NCI-H524 treated with DMSO at 0.1 percent for 48 hours (cell line): ENCODE measurements around the gene ACP4.
"Not testable (repeated sequence)": the region's sequence is repeated elsewhere in the genome, so short reads cannot be mapped to it uniquely, and the experiment has no call there.

ENCODE experiments used
- DNase-seq: peaks from one replicate; lab custom pipeline; 2025; lab: John Stamatoyannopoulos, UW

The ACP4 gene, protein sequence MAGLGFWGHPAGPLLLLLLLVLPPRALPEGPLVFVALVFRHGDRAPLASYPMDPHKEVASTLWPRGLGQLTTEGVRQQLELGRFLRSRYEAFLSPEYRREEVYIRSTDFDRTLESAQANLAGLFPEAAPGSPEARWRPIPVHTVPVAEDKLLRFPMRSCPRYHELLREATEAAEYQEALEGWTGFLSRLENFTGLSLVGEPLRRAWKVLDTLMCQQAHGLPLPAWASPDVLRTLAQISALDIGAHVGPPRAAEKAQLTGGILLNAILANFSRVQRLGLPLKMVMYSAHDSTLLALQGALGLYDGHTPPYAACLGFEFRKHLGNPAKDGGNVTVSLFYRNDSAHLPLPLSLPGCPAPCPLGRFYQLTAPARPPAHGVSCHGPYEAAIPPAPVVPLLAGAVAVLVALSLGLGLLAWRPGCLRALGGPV

DNA sequence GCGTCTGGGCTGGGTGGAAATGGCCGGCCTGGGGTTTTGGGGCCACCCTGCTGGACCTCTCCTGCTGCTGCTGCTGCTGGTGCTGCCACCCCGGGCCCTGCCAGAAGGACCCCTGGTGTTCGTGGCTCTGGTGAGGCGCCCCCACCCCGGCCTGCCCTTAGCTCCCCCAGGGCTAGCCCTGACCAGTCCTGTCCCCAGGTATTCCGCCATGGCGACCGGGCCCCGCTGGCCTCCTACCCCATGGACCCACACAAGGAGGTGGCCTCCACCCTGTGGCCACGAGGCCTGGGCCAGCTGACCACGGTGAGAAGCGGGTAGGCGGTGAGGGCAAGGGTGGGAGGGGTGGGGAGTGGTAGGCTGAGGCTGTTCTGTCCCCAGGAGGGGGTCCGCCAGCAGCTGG, at the start of gene ACP4:
Gene ACP4 (plus strand): TSS at position 20 of the 400 bp plus-strand sequence. CDS start 0 bp downstream, at position 20.
- no peak for DNase-seq

DNA sequence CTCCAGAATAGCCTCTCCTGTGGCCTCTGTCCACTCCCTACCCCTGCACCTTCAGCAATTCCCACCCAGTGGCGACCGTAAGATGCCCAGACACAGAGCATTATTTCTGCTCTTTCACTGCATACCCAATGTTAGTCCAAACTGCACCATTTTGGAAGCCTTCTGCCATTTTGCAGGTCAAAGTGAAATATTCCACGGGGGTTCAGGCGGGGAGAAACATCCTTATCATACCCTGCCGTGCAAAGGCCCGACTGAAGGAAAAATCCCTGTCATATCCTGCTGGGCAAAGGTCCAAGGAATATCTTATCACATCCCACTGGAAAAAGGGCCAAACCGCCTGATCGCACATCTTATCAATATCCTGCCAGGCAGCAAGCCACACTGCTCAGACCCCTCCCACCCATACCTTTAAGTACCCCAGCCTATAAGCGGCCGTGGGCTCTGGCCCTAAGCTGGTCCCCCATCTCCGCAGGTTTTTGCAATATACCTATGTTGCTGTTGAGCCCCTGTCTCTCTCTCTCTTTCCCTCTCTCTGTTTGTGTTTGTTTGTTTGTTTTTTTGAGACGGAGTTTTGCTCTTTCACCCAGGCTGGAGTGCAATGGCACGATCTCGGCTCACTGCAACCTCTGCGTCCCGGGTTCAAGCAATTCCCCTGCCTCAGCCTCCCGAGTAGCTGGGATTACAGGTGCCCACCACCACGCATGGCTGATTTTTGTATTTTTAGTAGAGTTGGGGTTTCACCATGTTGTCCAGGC, 48.9 kb upstream of the ACP4 start:
- DNase-seq = no peak

DNA sequence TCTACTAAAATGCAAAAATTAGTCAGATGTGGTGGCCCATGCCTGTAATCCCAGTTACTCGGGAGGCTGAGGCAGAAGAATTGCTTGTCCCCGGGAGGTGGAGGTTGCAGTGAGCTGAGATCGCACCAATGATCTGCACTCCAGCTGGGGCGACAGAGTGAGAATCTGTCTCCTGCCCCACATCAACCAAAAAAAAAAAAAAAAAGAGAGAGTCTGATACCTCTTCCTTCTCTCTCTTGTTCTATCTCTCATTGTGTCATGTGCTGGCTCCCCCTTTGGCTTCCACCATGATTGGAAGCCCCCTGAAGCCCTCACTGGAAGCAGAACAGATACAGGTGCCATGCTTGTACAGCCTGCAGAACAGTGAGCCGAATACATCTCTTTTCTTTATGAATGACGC, 46.7 kb upstream of the ACP4 start:
- no peak for DNase-seq

DNA sequence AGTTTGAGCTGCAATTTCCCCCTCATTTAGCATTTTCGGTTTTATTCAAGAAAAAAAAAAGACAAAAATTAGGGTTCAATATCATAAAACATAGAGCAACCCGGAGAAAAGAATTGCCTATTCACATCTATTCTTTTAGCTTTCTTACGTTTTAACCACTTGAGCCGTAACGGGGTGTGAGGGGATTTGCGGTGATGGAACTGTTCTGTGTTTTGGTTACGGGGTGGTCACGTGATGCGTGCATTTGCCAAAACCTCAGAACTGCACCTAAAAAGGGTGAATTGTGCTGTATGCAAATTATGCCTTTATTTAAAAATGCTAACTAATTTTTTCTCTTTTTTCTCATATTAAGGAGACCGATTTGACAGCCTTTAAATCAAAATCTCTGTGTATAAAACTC, 45.0 kb upstream of the ACP4 start:
- DNase-seq = no peak

DNA sequence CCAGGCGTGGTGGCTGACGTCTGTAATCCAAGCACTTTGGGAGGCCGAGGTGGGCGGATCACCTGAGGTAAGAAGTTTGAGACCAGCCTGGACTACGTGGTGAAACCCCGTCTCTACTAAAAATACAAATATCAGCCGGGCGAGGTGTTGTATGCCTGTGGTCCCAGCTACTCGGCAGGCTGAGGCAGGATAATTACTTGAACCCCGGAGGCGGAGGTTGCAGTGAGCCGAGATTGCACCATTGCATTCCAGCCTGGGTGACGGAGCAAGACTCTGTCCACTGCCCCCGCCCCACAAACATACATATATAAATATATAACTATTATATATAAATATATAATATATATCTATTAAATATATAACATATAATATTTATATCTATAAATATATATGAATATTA, 43.1 kb upstream of the ACP4 start:
- not testable (repeated sequence) for DNase-seq

DNA sequence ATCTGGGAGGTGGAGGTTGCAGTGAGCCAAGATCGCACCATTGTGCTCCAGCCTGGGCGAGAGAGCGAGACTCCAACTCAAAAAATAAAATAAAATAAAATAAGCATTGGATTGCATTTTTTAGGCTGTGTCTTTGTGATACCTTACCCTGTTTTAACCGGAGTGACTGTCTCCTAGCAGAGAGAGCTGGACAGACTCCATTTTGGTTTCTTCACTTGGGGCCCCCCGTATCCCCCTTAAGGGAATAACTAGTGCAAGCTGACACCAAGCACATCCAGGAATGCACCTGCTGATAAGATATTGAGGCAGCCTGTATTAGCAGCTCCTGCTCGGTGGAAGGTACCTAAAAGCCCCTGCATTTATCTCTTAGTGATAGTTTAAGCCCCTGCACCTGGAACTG, 40.7 kb upstream of the ACP4 start:
- no peak for DNase-seq

DNA sequence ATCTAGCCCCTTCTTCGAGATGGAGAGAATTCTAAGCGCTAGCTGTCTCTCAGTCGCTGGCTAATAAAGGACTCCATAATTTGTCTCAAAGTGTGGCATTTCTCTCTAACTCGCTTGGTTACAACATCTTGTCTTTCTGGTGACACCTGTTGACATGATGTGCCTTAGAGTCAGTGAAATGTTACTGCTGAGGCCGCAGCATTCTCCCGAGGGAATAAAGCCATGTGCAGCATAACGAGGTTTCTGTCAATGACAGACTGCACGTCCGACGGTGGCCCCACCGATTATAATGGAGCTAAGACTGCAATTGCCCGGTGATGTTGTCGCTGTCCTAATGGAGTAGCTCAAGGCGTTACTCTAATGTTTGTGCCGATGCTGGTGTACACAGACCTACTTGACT, 40.2 kb upstream of the ACP4 start:
- DNase-seq = no peak

DNA sequence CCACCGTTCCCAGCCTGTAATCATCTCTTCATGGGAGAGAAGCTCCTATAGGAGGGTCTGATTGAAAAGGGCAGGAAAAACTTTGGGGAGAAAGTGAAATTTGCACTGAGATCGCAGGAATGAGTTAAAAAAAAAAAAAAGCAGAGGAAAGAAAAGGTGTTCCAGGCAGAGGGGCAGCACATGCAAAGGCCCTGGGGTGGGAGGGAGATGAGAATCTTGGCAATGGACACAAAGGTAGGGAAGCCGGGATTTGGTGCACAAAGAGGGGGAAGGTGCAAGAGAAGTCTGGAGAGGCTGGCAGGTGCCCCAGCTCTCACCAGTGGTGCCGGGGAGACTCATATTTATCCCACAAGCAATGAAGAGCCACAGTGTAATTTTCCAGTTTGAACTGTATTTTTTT, 36.3 kb upstream of the ACP4 start:
- DNase-seq = no peak

DNA sequence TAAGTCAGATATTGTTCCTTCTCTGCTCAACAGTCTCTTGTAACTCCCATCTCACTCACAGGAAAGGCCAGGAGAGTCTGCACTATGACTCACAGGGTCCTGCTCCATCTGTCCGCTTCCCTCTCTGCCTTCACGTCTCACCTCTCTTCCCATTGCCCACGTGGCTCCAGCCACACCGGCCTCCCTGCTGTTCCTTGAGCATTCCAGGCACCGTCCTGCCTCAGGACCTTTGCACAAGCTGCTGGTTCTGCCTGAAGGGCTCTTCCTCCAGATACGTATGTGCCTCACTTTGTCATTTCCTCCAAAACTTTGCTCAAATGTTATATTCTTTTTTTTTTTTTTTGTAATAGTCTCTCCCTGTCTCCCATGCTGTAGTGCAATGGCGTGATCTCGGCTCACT, 34.0 kb upstream of the ACP4 start:
- not testable (repeated sequence) for DNase-seq

DNA sequence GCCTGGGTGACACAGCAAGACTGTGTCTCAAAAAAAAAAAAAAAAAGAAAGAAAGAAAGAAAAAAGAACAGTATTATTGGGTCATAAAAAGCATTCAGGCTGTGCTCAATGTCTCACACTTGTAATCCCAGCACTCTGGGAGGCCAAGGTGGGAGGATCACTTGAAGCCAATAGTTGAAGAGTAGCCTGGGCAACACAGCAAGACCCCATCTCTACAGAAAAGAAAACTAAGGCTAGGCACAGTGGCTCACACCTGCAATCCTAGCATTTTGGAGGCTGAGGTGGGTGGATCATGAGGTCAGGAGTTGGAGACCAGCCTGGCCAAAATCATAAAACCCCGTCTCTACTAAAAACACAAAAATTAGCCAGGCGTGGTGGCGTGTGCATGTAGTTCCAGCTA, 32.6 kb upstream of the ACP4 start:
- DNase-seq = not testable (repeated sequence)

DNA sequence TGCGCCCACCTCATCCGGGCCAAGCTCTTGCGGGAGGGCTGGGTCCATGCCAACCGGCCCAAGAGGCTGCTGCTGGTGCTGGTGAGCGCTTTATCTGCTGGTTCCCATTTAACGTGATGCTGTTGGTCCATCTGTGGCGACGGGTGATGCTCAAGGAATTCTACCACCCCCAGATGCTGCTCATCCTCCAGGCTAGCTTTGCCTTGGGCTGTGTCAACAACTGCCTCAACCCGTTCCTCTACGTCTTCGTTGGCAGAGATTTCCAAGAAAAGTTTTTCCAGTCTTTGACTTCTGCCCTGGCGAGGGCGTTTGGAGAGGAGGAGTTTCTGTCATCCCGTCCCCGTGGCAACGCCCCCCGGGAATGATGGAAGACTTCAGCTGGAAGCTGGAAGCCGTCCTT, 31.1 kb upstream of the ACP4 start:
- DNase-seq = not testable (repeated sequence)

DNA sequence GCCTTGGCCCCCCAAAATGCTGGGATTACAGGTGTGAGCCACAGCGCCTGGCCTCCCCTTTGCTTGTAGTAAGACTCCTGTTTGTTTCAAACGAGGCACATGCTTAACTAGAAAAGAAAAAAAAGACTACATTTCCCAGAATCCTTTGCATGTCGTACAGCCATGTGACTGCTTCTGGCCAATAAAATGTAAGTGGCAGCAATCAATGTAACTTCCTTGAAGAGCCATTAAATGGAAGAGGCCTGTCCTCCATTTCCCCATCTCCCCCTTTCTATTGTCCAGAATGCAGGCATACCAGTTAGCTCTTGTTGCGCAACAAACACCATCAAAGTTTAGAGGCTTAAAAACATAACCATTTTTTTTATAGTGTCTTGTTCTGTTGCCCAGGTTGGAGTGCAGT, 30.3 kb upstream of the ACP4 start:
- no peak for DNase-seq

DNA sequence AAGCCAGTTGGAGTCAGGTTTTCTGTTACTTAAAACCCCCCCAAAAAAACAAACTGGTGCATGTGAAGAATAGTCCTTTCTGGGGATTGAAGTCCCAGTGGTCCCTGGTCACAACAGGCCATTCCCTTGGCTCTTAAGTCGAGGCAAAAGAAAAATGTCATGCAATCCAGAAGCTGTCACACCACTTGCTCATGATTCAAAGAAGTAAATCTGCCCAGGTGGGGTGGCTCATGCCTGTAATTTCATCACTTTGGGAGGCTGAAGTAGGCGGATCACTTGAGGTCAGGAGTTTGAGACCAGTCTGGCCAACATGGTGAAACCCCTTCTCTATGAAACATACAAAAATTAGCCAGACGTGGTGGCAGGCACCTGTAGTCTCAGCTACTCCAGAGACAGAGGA, 28.7 kb upstream of the ACP4 start:
- DNase-seq = not testable (repeated sequence)

DNA sequence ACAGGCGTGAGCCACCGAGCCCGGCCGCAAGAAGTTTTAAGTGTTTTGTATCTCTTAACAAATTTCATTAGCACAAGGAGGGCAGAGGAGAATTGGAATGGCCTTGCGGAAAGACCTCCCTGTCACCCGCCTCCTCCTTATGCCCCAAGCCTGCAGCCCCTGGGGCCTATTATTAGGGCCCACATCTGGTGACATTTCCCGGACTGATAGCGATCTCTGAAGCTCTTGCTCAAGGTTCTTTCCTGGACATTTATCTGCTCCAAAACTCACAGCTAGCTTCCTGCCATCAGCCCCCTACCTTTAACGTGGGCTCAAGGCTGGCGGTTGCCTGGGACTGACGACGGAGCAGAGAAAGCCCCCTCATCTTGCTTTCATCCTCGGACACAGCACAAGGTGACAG, 26.7 kb upstream of the ACP4 start:
- not testable (repeated sequence) for DNase-seq

DNA sequence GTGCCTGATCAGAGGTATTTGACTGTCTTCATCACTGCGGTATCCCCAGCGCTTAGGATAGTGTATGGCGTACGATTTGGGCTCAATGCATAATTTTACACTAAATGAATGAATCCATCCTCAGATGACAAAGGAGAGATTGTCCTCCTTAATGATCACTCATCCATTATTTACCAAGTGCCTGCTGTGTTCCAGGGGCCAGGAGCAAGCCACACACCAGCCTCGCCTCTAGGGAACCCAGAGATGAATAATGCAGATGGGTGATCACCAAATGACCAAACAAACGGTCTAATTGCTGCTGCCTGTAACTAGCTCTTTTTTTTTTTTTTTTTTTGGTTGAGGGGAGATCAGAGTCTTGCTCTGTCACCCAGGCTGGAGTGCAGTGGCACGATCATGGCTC, 25.8 kb upstream of the ACP4 start:
- DNase-seq = no peak

DNA sequence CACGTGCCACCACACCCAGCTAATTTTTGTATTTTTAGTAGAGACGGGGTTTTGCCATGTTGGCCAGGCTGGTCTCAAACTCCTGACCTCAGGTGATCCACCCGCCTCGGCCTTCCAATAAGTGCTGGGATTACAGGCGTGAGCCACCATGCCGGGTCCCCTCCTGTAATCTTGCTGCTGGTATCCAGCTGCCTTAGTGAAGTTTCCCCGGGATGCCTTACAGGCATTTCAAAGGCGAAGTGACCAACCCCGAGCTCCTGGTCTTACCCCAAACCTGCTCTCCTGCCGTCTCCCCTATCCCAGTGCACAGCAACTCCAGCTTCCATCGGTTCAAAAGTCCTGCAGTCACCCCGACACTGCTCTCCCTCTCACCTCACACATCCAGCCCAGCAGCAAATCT, 23.5 kb upstream of the ACP4 start:
- not testable (repeated sequence) for DNase-seq

DNA sequence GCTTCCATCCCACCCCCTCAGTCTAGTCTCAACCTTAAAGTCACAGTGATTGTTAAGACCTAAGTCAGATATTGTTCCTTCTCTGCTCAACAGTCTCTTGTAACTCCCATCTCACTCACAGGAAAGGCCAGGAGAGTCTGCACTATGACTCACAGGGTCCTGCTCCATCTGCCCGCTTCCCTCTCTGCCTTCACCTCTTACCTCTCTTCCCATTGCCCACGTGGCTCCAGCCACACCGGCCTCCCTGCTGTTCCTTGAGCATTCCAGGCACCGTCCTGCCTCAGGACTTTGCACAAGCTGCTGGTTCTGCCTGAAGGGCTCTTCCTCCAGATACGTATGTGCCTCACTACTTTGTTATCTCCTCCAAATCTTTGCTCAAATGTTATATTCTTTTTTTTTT, 23.0 kb upstream of the ACP4 start:
- not testable (repeated sequence) for DNase-seq

DNA sequence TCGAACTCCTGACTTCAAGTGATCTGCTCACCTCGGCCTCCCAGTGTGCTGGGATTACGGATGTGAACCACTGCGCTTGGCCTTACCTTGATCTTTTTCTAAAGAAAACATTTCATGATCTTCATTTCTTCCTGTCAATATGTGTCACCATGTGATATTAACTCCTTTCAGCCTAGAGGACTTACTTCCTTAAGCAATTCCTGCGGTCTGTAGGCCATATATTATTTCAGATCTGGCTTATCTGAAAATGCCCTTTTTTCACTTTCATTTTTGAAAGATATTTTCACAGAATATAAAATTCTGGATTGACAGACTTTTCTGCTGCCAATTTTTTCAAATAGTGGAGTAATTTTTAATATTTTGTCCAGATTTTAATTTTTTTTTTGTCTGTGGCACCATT, 21.9 kb upstream of the ACP4 start:
- DNase-seq = no peak

DNA sequence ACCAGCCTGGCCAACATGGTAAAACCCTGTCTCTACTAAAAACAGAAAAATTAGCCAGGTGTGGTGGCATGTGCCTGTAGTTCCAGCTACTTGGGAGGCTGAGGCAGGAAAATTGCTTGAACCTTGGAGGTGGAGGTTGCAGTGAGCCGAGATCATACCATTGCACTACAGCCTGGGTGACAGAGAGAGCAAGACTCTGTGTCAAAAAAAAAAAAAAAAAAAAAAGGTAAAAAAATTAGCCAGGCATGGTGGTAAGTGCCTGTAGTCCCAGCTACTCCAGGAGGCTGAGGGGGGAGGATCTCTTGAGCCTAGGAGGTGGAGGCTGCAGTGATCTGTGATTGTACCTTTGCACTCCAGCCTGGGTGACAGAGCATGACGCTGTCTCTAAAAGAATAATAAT, 20.1 kb upstream of the ACP4 start, which contains the start of gene GPR32:
Gene GPR32 (plus strand): TSS at position 301 of the 400 bp plus-strand sequence. CDS start 137 bp downstream, outside the sequence.
- not testable (repeated sequence) for DNase-seq

DNA sequence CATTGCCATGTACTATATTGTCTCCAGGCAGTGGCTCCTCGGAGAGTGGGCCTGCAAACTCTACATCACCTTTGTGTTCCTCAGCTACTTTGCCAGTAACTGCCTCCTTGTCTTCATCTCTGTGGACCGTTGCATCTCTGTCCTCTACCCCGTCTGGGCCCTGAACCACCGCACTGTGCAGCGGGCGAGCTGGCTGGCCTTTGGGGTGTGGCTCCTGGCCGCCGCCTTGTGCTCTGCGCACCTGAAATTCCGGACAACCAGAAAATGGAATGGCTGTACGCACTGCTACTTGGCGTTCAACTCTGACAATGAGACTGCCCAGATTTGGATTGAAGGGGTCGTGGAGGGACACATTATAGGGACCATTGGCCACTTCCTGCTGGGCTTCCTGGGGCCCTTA, 19.3 kb upstream of the ACP4 start:
- DNase-seq = no peak

DNA sequence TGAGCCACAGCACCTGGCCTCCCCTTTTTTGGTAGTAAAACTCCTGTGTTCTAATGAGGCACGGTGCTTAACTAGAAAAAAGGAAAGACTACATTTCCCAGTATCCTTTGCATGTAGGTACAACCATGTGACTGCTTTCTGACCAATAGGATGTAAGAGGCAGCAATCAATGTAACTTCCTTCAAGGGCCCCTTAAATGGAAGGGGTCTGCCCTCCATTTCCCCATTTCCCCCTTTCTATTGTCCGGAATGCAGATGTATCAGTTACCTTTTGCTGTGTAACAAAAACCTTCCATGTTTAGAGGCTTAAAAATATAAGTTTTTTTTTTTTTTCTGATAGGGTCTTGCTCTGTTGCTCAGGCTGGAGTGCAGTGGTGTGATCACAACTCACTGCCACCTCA, 17.7 kb upstream of the ACP4 start:
- no peak for DNase-seq

DNA sequence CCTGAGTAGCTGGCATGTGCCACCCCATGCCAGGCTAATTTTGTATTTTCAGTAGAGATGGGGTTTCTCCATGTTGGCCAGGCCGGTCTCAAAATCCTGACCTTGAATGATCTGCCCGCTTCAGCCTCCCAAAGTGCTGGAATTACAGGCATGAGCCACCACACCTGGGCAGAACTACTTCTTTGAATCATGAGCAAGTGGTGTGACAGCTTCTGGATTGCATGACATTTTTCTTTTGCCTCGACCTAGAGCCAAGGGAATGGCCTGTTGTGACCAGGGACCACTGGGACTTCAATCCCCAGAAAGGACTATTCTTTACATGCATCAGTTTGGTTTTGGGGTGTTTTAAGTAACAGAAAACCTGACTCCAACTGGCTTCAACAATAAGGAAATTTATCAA, 17.3 kb upstream of the ACP4 start:
- not testable (repeated sequence) for DNase-seq

DNA sequence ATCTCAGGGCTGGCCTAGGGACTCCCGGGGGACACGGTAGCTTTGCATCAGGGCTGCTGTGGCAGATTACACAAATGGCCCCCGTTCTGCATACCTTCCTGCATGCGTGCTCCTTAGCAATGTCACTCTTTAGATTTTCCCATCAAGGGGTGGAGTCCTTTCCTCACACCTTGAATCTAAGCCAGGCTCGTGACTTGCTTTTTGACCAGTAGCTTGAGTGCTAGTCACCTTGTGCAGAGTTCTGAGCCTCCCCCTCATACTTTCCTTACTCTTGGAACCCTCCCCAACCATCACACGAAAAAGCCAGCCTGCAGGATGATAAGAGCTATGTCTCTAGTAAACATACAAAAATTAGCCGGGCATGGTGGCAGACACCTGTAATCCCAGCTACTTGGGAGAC, 16.8 kb upstream of the ACP4 start:
- DNase-seq = not testable (repeated sequence)
